ENCODE data around the gene TTC7B. TPM values are rescaled to one million over a fixed set of nuclear protein-coding genes. Genes with fewer than 3 reads are reported as not detected.

TTC7B gene
- total and polyA plus RNA-seq, 2 of the 8 experiments (the other 6 are each of a cell fraction or from before 2014, with no cell fraction given), result 23.7 to 34.0 TPM

DNA sequence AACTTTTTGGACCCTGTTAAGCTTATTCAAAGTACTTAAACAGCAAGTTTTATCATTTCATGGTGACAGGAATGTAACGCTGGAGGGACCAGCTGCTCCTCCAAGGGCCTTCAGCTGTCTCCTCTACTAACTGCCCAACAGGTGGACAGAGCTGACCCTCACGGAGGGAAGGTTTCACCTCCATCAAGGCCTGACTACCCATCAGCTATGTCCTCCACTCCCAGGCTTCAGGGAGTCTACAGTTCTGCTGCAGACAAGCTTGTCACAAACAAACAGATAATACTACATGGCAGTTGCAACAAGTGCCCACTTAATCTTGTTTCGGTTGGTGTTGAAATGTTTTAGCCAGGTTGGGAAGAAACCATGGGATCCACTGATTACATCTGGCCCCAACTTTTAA is 175.1 kb downstream of the TTC7B start:
- H3K9ac ChIP-seq (replicated peaks in 1 of 4; ENCODE audit: extremely low read depth in 1 of 4, low read depth in 3 of 4, low read length in 3 of 4), result 0 out of 7 replicates have a peak overlapping the region, but pooled peaks of 1 of the 4 experiments have one; percentile 7
- H3K36me3 ChIP-seq (ENCODE audit: control insufficient read depth in 2 of 4, insufficient read depth in 4 of 4, low read length in 3 of 4), result no peaks in the 10 kb centered on the region
- no peak overlapping the region for H3K56ac ChIP-seq (replicated peaks; ENCODE audit: insufficient read length, low read depth, low read length)
- CTCF ChIA-PET (ENCODE audit: partially characterized antibody), result interaction anchor here (0.9 to 2.9 kb wide), 12 partner anchors 15 to 349 kb away, joined by 3 to 21 read pairs (median 4); no protein-coding TSS in a partner anchor
- peaks cover 4% of the 10 kb centered on the region; the same call in 1 of the 2 replicates for H3K23me2 ChIP-seq (ENCODE audit: low read depth, low read length)
- H3K4me1 ChIP-seq (replicated peaks in 1 of 4; ENCODE audit: control insufficient read depth in 3 of 4, insufficient read depth in 4 of 4, low read length in 3 of 4), result peaks cover 10 to 32% (median 20%) of the 10 kb centered on the region in 4 experiments
- peak overlapping the region; percentile 81 for H2BK120ac ChIP-seq (replicated peaks; ENCODE audit: low read depth, low read length)
- H4K5ac ChIP-seq (ENCODE audit: insufficient read length, low read depth, low read length), result peak overlapping the region; percentile 58
- no peak overlapping the region for H2AFZ ChIP-seq (ENCODE audit: low read length)
- peak overlapping the region; percentile 77 for H4K91ac ChIP-seq (replicated peaks; ENCODE audit: insufficient read length, low read length)
- H2BK5ac ChIP-seq (ENCODE audit: low read depth, low read length), result peak overlapping the region; percentile 94; the same call in 1 of the 2 replicates
- peak overlapping the region; percentile 72; the same call in 1 of the 2 replicates for H3K27ac ChIP-seq (ENCODE audit: low read depth, low read length)
- no peak overlapping the region for H3K14ac ChIP-seq (ENCODE audit: insufficient read length)
- 74% methylated on average over 3 of the region's 3 CpGs; no CpG with 5 or more reads in 1 of the 2 experiments for WGBS, 2 experiments (ENCODE audit: extremely low coverage in 1 of 2, insufficient coverage in 1 of 2, insufficient read length in 1 of 2, insufficient replicate concordance in 2 of 2, low coverage in 1 of 2, low lambda C conversion rate in 2 of 2, missing lambda C conversion rate in 1 of 2)
- no peaks in the 10 kb centered on the region for H3K27me3 ChIP-seq (replicated peaks in 1 of 4; ENCODE audit: control insufficient read depth in 3 of 4, extremely low read depth in 1 of 4, insufficient read depth in 3 of 4, low read length in 3 of 4)
- no peak overlapping the region for H4K8ac ChIP-seq (ENCODE audit: extremely low read depth, insufficient read depth, low read length)
- no peaks in the 10 kb centered on the region for H3K79me1 ChIP-seq (ENCODE audit: low read depth, low read length)
- DNase-seq (ENCODE audit: low read depth in 1 of 2, low spot score in 2 of 2), result no peak
- no peaks in the 10 kb centered on the region for H3K9me3 ChIP-seq (ENCODE audit: insufficient read depth in 2 of 2, low read depth in 1 of 2, low read length in 1 of 2)
- peak; percentile 72 for FAIRE-seq
- peak overlapping the region; percentile 59 to 83 for H3K4me2 ChIP-seq (ENCODE audit: insufficient read depth in 1 of 2, low read depth in 2 of 2, low read length in 2 of 2)
- no peak overlapping the region for H2BK15ac ChIP-seq (ENCODE audit: low read length)
- H3K23ac ChIP-seq (ENCODE audit: insufficient read length), result no peak overlapping the region
- H2BK20ac ChIP-seq (ENCODE audit: low read length), result peak overlapping the region; percentile 68
- peak overlapping the region; percentile 46 for H3K4ac ChIP-seq (replicated peaks; ENCODE audit: insufficient read length, low read depth, low read length)
- peak overlapping the region in 1 of 4 experiments; percentile 37; a peak in 3 of 8 replicates for H3K4me3 ChIP-seq (ENCODE audit: extremely low read depth in 1 of 4, insufficient read depth in 2 of 4, low read depth in 3 of 4, low read length in 4 of 4)
- no peaks in the 10 kb centered on the region for H4K20me1 ChIP-seq (replicated peaks in 1 of 2; ENCODE audit: control insufficient read depth in 1 of 2, insufficient read depth in 2 of 2, low read length in 2 of 2)
- H3K79me2 ChIP-seq (ENCODE audit: control insufficient read depth in 1 of 2, insufficient read depth in 2 of 2, low read length in 2 of 2), result no peaks in the 10 kb centered on the region
- H2BK12ac ChIP-seq (ENCODE audit: low read depth, low read length), result peak overlapping the region; percentile 51
- POLR2A ChIA-PET (ENCODE audit: partially characterized antibody), result interaction anchor here (0.8 to 2.6 kb wide), 6 partner anchors 13 to 258 kb away, joined by 3 to 8 read pairs (median 4); no protein-coding TSS in a partner anchor
- peak overlapping the region; percentile 76; the same call in 1 of the 2 replicates for H2AK5ac ChIP-seq (ENCODE audit: low read depth, low read length)
- no peak overlapping the region; the same call in 1 of the 2 replicates for H3K18ac ChIP-seq (ENCODE audit: extremely low read depth, low read length)
- TF ChIP-seq SP1 (IDR thresholded peaks at IDR 0.05; ENCODE audit: low read depth, low read length) (no peak), NRF1 (IDR thresholded peaks at IDR 0.05; ENCODE audit: low read depth, low read length) (no peak), POLR2AphosphoS5 (IDR thresholded peaks at IDR 0.05; ENCODE audit: low read depth, low read length) (no peak), RXRA (IDR thresholded peaks at IDR 0.05; ENCODE audit: insufficient read depth, low read depth, low read length) (no peak), BCL11A (IDR thresholded peaks at IDR 0.05; ENCODE audit: low read depth in 2 of 2, low read length in 2 of 2) (no peak), MAFK (IDR thresholded peaks at IDR 0.05; ENCODE audit: low read depth, low read length) (no peak), PHF8 (conservative IDR thresholded peaks at IDR 0.05; ENCODE audit: low read depth, low read length) (no peak), BRCA1 (IDR thresholded peaks at IDR 0.05; ENCODE audit: low read depth, low read length) (no peak), KDM4A (IDR thresholded peaks at IDR 0.05; ENCODE audit: low read depth, low read length, severe bottlenecking) (no peak), CREB1 (IDR thresholded peaks at IDR 0.05) (no peak), SIX5 (IDR thresholded peaks at IDR 0.05; ENCODE audit: low read depth, low read length) (no peak), CEBPB (IDR thresholded peaks at IDR 0.05; ENCODE audit: low read depth, low read length) (no peak), ZNF274 (IDR thresholded peaks at IDR 0.05; ENCODE audit: borderline replicate concordance, extremely low read depth, low read length) (no peak)
- TF ChIP-seq, protein P1, sequence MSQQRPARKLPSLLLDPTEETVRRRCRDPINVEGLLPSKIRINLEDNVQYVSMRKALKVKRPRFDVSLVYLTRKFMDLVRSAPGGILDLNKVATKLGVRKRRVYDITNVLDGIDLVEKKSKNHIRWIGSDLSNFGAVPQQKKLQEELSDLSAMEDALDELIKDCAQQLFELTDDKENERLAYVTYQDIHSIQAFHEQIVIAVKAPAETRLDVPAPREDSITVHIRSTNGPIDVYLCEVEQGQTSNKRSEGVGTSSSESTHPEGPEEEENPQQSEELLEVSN (IDR thresholded peaks at IDR 0.05), result no peak
